Keratinocyte (primary cell): ENCODE measurements around the gene SLC41A3. TPM values are rescaled to one million over a fixed set of nuclear protein-coding genes. Genes with fewer than 3 reads are reported as not detected.

Experiments
- DNase-seq: peaks from one replicate; pipeline ENCODE4 v3.0.0-alpha.2; 2011; ENCODE audit warnings: low read depth, missing footprints, low spot score
- FAIRE-seq: peaks from 2 replicates; lab custom pipeline; 2011; peaks lifted over from hg19 to GRCh38; lab: Jason Lieb, UNC
- H2AFZ ChIP-seq: 2 replicates; pipeline ENCODE4 v1.6.0; 2012; ENCODE audit warnings: low read length, control low read depth, inconsistent platforms; ENCODE audit not compliant: control insufficient read depth
- H3K27ac ChIP-seq: 2 replicates; pipeline ENCODE4 v1.5.1; 2011; ENCODE audit warnings: low read length; ENCODE audit not compliant: control insufficient read depth, insufficient read depth
- H3K27me3 ChIP-seq: 3 replicates; pipeline ENCODE4 v1.6.0; 2011; ENCODE audit warnings: low read length; ENCODE audit not compliant: control insufficient read depth, insufficient read depth; ENCODE audit errors: extremely low read depth
- H3K36me3 ChIP-seq, 2 experiments: 2 replicates in 1 of 2; 3 replicates in 1 of 2; pipeline ENCODE4 v1.5.1; 2011; ENCODE audit warnings: low read length in 2 of 2, mild to moderate bottlenecking in 1 of 2; ENCODE audit not compliant: control insufficient read depth in 2 of 2, insufficient read depth in 2 of 2; ENCODE audit errors: extremely low read depth in 1 of 2
- H3K4me1 ChIP-seq: 3 replicates; pipeline ENCODE4 v1.5.1; 2011; ENCODE audit warnings: low read length; ENCODE audit not compliant: control insufficient read depth, insufficient read depth; ENCODE audit errors: extremely low read depth
- H3K4me2 ChIP-seq: 3 replicates; pipeline ENCODE4 v1.6.0; 2011; ENCODE audit warnings: low read depth, low read length; ENCODE audit not compliant: control insufficient read depth, insufficient read depth; ENCODE audit errors: extremely low read depth
- H3K4me3 ChIP-seq, 3 experiments: fragments of 200-600 bp in 1 of 3; sonication (generic) in 1 of 3; 2 replicates in 2 of 3; 3 replicates in 1 of 3; pipeline ENCODE4 v1.5.1; 2011 to 2016; ENCODE audit warnings: low read length in 3 of 3, mild to moderate bottlenecking in 3 of 3, control low read depth in 2 of 3, inconsistent platforms in 1 of 3, low read depth in 1 of 3, mixed read lengths in 1 of 3, mixed run types in 1 of 3, moderate library complexity in 1 of 3; ENCODE audit not compliant: control insufficient read depth in 2 of 3, insufficient read depth in 2 of 3; ENCODE audit errors: extremely low read depth in 1 of 3
- H3K79me2 ChIP-seq: 2 replicates; pipeline ENCODE4 v1.6.0; 2012; ENCODE audit warnings: low read length; ENCODE audit not compliant: control insufficient read depth, insufficient read depth
- H3K9ac ChIP-seq: 3 replicates; pipeline ENCODE4 v1.6.0; 2011; ENCODE audit warnings: low read length; ENCODE audit not compliant: control insufficient read depth, insufficient read depth; ENCODE audit errors: extremely low read depth
- H3K9me1 ChIP-seq: 3 replicates; pipeline ENCODE4 v1.6.0; 2011; ENCODE audit warnings: low read length; ENCODE audit not compliant: control insufficient read depth, insufficient read depth; ENCODE audit errors: extremely low read depth
- H3K9me3 ChIP-seq: 2 replicates; pipeline ENCODE4 v1.5.1; 2012; ENCODE audit warnings: low read depth, low read length; ENCODE audit not compliant: control insufficient read depth
- H4K20me1 ChIP-seq: 3 replicates; pipeline ENCODE4 v1.6.0; 2011; ENCODE audit warnings: low read length; ENCODE audit not compliant: control insufficient read depth, insufficient read depth; ENCODE audit errors: extremely low read depth
- EZH2 ChIP-seq: IDR thresholded peaks from one replicate; pipeline ENCODE4 v1.6.1; 2012; ENCODE audit warnings: inconsistent platforms, mild to moderate bottlenecking, low read length, moderate library complexity
- dilution Hi-C: fragments of 300-500 bp; cut with MboI; formaldehyde crosslinking; loops from one replicate; pipeline ENCODE4 v1.7.0; 2020; ENCODE audit warnings: low sequenced_read_pairs; ENCODE audit not compliant: extremely low pct_ligation_motif_present
- polyA plus RNA-seq, 5 experiments: library from polyadenylated mRNA; depleted of rRNA in 3 of 5; stranded (reverse) in 3 of 5; stranded (forward) in 1 of 5; unstranded in 1 of 5; fragments of >200 nt; gene quantifications; 1 replicate in 1 of 5; 2 replicates in 3 of 5; 3 replicates in 1 of 5; pipeline versions ENCODE4 v1.2.1 to v1.2.3, GENCODE V29; 2011 to 2012; ENCODE audit warnings: missing spikeins in 2 of 5, low read depth in 1 of 5, low replicate concordance in 1 of 5
- TF ChIP-seq, protein P1 (sequence below), 3 experiments: IDR thresholded peaks in 1 of 3; conservative IDR thresholded peaks in 1 of 3; optimal IDR thresholded peaks in 1 of 3; 2 replicates in 2 of 3; 3 replicates in 1 of 3; pipeline versions ENCODE3 to v1.5.1; 2011; ENCODE audit warnings: low read length in 3 of 3, mild to moderate bottlenecking in 3 of 3, moderate library complexity in 2 of 3, control low read depth in 1 of 3, inconsistent platforms in 1 of 3; ENCODE audit not compliant: insufficient read depth in 2 of 3; ENCODE audit errors: extremely low read depth in 1 of 3

The SLC41A3 gene
- polyA plus RNA-seq, 1 donor (not counting 4 experiments of a cell fraction or from before 2014, with no cell fraction given), result 30.2 TPM

- TF ChIP-seq, protein P1, sequence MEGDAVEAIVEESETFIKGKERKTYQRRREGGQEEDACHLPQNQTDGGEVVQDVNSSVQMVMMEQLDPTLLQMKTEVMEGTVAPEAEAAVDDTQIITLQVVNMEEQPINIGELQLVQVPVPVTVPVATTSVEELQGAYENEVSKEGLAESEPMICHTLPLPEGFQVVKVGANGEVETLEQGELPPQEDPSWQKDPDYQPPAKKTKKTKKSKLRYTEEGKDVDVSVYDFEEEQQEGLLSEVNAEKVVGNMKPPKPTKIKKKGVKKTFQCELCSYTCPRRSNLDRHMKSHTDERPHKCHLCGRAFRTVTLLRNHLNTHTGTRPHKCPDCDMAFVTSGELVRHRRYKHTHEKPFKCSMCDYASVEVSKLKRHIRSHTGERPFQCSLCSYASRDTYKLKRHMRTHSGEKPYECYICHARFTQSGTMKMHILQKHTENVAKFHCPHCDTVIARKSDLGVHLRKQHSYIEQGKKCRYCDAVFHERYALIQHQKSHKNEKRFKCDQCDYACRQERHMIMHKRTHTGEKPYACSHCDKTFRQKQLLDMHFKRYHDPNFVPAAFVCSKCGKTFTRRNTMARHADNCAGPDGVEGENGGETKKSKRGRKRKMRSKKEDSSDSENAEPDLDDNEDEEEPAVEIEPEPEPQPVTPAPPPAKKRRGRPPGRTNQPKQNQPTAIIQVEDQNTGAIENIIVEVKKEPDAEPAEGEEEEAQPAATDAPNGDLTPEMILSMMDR (optimal IDR thresholded peaks at IDR 0.05 in 1 of 3, IDR thresholded peaks at IDR 0.05 in 1 of 3, conservative IDR thresholded peaks at IDR 0.05 in 1 of 3; ENCODE audit: extremely low read depth in 1 of 3, insufficient read depth in 2 of 3, low read length in 3 of 3), result no peak
- TF ChIP-seq EZH2, result no peak
- no peak for DNase-seq
- dilution Hi-C loops, result no loop called here
These were observed 57.2 kb downstream of the SLC41A3 start for GRCh38 chr3:126026761-126027160.

DNA sequence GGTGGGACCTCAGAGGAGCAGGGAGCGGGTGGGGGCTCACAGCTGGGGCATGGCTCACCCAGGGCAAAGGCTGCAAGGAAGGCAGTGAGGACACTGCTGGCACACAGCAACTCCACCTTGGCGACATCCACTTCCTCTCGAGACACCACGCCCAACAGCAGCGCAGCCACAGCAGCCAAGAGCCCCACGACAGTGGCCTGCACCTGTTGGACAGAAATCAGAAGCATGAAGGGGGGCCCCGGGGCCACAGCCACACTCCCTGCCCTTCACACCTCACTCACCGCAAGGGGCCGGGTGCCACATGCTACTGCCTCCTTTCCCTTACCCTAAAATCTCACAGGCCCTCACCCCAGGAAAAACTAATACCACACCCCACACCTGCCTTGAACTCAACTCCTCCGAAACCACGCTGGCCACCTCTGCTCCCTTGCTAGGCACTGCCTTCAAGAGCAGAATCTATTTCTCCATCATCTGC is 57.6 kb downstream of the SLC41A3 start:
- DNase-seq (no peak), FAIRE-seq (no peak)
- Histone ChIP-seq H3K9me1 (no peaks in the 10 kb centered on the region), H2AFZ (no peak overlapping the region), H3K4me2 (no peak overlapping the region), H3K4me1 (no peaks in the 10 kb centered on the region), H3K4me3 (no peak overlapping the region), H3K79me2 (no peaks in the 10 kb centered on the region), H3K9me3 (peaks cover 4% of the 10 kb centered on the region), H3K36me3 (peaks cover 2 to 8% of the 10 kb centered on the region in 2 experiments), H3K27ac (no peak overlapping the region), H3K27me3 (no peaks in the 10 kb centered on the region), H3K9ac (no peak overlapping the region), H4K20me1 (no peaks in the 10 kb centered on the region)
- TF ChIP-seq, protein P1 (optimal IDR thresholded peaks at IDR 0.05 in 1 of 3, IDR thresholded peaks at IDR 0.05 in 1 of 3, conservative IDR thresholded peaks at IDR 0.05 in 1 of 3; ENCODE audit: extremely low read depth in 1 of 3, insufficient read depth in 2 of 3, low read length in 3 of 3), result no peak
- no peak for TF ChIP-seq EZH2
- dilution Hi-C loops, result no loop called here

More at GRCh38 chr3:126026761-126027160, 57.2 kb downstream of the SLC41A3 start:
- H3K79me2 ChIP-seq, result no peaks in the 10 kb centered on the region
- H3K9ac ChIP-seq, result no peak overlapping the region
- H3K27me3 ChIP-seq, result no peaks in the 10 kb centered on the region
- H3K4me2 ChIP-seq, result no peak overlapping the region
- H3K27ac ChIP-seq, result no peak overlapping the region
- peaks cover 4% of the 10 kb centered on the region for H3K9me3 ChIP-seq
- peaks cover 2 to 8% of the 10 kb centered on the region in 2 experiments for H3K36me3 ChIP-seq
- H3K4me1 ChIP-seq, result no peaks in the 10 kb centered on the region
- H3K9me1 ChIP-seq, result no peaks in the 10 kb centered on the region
- H2AFZ ChIP-seq, result no peak overlapping the region
- no peaks in the 10 kb centered on the region for H4K20me1 ChIP-seq
- no peak for FAIRE-seq
- H3K4me3 ChIP-seq, result no peak overlapping the region
